NCI-H2081 treated with DMSO at 0.1 percent for 48 hours (cell line): ENCODE data around the gene LAMA3.

Experiments used
- DNase-seq: peaks from one replicate; lab custom pipeline; 2025; lab: John Stamatoyannopoulos, UW

Gene LAMA3

DNA sequence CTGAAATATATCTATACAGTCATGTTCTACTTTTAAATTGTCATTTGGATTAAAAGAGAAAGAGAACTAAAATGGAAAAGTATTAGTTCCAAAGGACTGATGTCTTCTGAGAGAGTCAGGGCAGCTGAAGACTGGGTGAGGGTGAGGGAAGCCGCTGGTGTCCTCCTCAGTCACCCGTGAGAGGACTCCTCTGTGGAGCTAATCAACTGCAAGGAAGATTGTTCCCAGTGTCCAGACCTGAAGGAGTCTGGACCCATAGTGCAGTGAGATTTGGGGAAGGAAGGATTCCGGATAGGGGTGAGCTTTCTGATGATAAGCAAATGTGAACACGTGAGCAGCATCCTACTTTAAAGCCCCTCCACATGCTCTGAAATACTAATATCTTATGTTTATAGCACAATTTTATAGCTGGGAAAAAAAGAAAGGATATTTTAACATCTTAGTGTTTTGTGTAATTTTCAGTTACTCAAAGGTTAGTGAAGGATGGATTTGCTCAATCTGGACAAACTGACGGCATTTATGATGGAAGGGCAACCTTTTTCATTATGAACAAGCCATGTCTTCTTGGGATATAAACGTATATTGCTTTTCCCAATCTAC is 190.8 kb downstream of the LAMA3 start:
- DNase-seq, result no peak

DNA sequence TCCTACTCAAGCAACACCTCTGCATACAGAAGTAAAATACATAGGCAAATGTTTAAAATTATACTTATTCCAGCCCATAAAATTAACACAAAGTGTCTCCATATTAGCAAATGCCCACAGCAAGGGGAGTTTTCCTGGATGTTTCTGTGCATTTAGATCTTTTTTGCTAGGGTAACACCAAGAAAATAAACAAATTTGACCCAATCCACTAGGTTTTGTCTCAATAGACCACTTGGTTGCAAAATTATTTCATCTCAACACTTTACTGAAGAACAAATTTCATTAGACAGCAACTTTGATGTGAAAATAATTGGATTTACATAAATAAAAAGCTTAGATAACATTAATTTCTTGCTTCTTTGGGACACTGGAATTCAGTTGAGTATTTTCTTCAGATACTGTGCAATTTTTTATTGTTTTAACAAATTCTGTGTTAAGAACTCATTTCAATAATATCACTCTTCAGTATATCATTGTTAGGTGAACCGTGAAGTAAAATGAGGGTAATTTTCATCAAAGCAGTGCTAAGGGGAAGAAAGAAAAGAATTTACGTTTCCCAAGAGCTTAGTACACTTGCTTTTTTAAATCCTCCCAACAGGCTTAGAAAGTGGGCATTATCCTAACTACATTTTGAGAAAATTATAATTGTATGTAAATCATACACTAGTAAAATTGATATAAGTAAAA is 191.8 kb downstream of the LAMA3 start:
- no peak for DNase-seq

DNA sequence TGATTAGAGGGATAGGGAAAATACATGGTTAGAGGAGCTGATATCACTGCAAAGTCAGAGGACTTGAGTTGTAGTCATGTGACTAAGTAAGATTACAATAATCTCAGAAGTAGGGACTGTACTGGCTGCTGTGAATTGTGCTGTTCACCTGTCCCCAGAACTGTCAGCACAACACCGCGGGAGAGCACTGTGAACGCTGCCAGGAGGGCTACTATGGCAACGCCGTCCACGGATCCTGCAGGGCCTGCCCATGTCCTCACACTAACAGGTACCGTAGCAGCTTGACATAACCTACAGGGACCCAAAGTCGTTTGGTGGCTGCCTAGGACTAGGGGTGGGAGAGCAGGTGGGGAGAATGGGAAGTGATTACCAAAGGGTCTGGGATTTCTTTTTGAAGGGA is 192.5 kb downstream of the LAMA3 start:
- DNase-seq, result peak; percentile 79

DNA sequence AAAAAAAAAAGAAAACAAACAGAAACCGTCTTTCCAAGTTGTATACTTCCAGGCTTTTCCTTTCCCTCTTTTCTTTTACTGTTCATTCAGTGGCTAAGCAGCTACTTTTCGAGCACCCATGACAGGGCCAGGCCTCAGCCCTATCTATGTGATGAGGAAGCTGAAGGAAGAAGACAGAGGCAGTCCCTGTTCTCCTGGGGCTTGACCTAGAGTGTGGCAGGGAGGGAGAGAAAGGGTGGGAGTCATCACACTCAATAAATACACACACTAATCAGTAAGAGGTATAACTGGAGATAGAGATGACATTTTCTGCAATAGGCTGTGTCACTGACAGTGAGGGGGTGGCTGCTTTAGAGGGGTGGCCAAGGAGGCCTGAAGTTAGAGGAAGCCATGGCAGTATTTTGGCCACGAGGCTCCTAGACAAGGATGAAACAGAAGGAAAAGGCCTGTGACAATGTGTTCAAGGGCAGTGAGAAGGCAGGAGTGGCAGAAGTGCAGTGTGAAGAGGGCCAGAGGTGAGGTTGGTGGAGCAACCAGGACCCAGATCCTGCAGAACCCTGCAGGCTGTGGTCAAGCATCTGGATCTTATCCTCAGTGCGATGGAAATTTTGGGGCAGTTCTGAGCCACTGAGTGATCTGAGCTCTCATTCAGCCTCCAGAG is 193.5 kb downstream of the LAMA3 start:
- no peak for DNase-seq

DNA sequence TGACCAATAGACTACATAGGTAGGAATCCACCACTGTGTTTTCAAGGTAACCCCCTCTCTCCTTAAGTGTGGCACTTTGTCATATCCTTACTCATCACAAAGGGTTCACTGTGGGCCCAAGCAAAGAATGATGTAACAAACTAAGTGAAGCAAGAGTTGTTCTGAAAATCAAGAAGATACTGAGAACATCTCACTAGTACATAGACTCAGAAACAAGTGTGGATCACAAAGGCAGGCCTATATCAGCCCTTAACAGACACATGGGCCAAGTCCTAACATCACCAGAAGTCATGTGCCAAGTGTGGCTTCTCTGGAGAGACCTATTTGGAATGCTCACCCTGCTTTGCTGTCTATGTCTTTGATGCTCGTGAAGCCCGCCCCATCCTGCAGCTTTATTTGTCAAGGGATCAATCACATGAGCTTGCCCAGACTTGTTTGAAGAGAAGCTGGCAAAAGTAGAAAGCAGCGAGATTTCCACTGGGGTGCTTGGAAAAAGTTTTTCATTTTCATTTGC is 194.1 kb downstream of the LAMA3 start:
- DNase-seq, result no peak

DNA sequence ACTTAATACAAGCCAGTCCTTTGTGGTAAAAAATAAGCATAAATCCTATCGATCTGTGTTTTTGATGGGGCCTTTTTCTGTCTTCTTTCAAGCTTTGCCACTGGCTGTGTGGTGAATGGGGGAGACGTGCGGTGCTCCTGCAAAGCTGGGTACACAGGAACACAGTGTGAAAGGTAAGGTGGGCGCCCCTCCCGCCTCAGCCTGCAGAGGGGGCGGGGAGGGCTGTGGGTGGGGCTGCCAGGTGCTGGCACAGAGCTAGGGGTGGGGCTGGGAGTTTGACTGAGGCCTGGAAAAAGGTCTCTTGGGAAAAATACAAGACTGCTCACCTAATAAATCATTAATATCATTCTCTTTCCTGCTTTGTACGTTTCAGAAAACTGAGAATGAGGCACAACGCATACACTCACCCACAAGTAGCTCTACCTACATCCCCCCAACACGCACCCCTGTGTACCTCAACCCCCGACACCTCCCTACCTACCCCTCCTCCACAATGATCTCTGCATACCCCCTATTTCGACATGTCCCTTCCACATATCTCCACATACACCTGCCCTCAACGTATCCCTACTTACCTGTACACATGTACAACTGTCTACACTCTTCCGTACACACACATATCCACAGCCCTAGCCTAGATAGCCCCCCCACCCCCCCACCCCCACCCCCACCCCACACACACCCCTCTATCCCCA is 195.6 kb downstream of the LAMA3 start:
- DNase-seq, result no peak

DNA sequence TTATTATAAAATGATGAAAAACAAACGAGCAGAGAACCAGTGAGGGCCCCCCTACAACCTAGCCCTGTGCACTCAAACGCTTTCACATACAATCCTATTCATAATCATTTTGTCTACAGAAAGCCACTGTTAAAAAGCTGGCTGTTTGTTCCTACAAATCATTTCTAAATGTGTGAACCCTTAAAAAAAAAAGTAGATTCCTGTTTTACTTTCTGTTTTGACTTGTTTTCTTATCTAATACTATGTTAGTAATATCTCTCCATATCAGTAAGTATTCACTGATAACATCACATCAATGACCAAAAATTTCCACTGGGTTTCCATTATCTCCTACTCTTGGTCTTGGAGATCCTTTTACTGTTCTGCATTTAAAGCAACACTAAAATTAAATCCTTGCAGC is 196.5 kb downstream of the LAMA3 start:
- no peak for DNase-seq

DNA sequence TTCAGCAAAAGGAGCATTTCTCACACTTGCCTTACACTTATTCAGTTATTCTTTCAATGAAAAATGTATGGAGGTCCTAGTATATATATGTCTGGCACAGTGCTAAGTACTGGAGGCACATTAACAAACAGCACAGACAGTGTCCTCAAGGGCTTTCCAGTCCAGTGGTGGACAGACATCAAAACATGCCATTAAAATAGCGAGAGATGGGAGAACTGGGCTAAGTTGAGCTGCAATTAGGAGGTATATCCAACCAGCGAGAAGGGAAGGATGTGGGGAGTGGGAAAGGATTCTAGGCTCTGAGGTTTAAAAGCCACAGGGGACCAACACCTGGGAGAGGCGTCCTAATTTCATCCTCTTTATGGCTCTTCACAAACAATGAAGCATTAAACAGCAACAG is 197.8 kb downstream of the LAMA3 start:
- peak; percentile 91 for DNase-seq

DNA sequence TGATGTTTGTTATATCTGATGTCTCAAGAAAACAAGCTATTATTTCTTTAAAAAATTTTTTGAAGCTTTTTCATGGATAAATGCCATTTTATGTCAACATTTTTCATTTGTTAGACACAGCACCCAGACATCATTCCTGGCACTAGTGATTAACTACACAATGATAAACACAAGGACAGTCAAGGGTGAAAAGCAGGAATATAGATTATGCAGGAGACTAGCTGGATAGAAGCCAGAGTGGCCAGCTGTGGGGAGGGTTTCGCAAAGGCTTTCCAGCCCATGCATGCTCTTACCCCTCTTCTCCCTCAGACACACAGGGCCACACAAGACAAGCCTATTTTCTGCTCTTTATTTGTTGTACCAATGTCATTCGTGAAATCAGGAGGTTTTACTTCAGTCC is 198.2 kb downstream of the LAMA3 start:
- peak; percentile 91 for DNase-seq

DNA sequence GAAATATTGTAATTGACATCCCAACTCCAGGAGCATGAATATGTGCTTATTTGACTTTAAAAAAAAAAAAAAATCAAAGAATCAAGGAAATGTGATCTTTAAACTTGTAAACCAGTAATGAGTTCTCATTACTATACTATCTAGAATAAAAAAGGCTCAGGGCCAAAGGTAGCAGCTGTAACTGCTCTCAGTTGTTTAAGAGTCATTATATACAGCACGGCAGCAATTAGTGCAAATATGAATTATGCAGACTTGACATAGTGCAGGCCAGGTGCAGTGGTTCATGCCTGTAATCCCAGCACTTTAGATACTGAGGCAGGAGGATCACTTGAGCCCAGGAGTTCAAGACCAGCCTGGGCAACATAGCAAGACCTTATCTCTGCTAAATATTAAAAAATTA is 199.6 kb downstream of the LAMA3 start:
- DNase-seq, result peak; percentile 75

DNA sequence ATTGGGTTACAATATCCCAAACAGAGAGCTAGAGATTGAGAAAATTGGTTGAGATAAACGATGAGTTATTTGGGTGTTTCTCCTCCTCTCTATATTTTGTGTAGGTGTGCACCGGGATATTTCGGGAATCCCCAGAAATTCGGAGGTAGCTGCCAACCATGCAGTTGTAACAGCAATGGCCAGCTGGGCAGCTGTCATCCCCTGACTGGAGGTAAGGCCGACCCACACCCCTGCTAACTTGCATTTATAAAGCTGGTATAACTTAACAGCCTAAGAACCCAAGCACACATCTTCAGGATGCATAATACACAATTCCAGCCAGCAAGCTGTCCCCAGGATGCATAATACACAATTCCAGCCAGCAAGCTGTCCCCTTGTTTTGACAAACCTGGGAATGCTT is 200.7 kb downstream of the LAMA3 start:
- DNase-seq, result no peak

DNA sequence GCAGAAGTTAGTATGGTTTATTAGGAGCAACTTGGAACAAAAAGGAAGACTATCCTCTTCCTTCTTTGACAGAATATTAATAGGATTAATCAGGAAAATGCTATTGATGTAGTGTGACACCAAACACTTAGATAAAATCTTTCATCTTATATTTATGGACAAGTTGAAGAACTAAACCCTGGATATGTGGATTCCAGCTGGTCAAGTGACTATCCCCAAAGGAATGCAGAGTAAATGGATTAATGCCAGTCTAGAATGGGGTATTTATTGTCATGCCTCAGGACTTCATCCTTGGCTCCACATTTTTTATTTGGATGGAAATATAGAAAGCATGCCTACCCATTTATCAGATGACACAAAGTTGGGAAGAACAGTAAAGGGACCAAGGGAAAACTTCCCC is 201.3 kb downstream of the LAMA3 start:
- no peak for DNase-seq

DNA sequence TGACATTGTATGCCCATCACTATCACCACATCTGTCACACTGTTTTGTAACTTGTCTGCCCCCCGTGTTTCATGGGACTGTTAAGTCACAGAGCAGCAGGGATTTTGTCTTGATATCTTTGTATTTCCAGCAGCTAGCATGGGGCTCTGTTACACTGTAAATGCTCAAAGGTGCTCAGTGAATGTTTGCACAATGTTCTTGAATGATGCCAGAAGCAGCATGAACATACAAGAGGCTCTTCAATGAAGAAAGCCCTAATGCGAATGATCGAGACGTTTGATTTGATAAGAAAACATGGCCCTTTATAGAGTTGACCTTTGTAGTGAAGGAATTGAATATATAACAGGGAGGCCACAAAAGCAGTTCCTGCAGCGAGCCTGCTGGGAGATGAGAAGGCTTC is 204.4 kb downstream of the LAMA3 start:
- no peak for DNase-seq

DNA sequence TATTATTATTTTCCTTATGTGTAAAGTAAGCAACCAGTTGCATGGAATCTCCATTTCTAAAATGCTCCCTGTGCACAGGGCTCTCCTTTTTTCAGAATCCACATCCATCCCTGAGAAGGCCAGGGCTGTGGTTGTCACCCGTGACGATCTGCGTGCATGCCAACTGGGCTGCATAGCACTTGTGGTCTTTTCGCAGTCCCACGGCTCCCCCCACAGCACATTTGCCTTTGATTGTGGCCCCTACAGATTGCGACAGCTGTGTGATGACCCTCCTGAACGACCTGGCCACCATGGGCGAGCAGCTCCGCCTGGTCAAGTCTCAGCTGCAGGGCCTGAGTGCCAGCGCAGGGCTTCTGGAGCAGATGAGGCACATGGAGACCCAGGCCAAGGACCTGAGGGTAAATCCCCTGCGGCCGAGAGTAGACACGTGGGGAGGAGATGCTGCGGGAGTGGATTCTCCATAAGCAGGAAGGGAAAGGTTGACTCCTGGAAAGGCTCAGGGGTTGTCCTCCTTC is 205.5 kb downstream of the LAMA3 start:
- DNase-seq, result no peak

DNA sequence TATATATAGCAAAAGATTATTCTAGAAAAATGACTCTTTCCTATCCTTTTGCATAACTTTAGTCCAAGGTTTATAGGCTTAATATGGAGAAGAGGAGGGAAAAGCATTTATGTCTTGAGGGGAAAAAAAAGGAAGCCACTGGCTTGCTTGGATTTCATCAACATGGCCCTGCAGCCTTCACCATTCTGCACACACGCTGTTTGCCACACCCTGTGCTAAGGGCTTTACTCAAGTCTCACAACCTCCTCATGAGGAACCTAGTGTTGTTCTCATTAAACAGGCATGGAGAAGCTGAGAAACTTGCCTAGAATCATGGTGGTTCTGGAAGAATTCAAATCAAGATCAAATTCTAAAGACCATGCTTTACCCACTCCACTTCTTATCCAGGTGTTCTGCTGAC is 208.0 kb downstream of the LAMA3 start:
- DNase-seq, result no peak

DNA sequence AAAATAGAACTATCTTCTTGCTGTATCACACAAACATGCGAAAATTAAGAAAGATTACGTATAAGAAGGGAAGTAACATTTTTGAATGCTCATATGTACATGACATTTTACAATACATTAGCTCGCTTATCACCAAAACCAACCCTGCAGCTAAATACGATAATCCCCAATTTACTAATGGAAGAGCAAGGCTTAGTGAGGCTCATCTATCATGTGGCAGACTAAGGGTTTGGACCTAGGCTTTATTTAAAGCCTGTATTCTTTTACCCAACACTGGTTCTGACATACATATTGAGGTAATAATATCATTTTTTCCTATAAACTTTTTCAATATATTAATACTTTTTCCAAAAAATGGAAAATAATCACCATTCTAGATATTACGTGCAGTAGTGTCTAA is 208.5 kb downstream of the LAMA3 start:
- no peak for DNase-seq

DNA sequence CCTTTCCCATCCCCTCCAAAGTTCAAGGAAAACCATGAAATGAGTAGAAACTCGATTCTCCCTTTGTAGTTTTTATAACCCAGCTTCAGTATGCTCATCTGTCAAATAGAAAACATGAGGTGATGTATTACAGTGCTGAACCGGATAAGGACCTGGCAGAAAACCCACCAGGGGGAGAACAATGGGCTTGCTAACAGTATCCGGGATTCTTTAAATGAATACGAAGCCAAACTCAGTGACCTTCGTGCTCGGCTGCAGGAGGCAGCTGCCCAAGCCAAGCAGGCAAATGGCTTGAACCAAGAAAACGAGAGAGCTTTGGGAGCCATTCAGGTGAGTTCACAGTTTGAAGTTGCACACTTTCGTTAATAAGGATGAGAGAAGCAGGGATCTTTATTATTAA is 211.7 kb downstream of the LAMA3 start:
- no peak for DNase-seq

DNA sequence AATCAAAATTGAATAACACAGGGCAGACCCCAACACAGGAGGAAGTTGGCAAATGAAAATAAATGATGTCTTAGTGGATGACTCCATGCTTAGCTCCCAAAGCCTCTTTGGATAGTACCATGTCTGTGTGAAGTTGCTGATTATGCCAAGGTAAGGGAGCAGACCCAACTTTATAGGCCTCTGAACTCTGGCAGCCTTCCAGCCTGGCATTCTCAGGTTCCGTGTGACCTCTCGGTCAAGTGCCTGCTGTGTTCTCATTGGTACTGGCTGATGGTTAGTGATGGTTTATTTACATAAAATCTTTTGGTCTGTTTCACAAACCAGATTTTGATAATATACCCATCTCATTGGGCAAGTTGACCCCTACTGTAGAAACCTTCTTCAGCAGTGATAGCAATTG is 213.1 kb downstream of the LAMA3 start:
- DNase-seq, result no peak

DNA sequence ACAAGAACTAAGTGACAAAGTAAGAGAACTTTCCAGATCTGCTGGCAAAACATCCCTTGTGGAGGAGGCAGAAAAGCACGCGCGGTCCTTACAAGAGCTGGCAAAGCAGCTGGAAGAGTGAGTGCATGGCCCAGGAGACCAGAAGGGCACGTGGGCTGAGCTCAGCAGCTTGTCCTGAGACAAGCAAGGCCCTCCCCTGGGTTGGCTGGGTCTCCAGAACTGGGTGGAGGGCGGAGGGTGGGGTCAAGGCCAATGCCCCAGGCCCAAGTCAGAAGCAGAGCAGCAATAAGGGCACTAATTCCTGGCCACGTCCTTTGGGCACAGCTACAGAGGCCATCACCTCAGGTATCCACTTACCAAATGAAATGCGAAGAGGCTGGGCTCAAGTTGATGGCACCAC is 214.7 kb downstream of the LAMA3 start:
- no peak for DNase-seq

DNA sequence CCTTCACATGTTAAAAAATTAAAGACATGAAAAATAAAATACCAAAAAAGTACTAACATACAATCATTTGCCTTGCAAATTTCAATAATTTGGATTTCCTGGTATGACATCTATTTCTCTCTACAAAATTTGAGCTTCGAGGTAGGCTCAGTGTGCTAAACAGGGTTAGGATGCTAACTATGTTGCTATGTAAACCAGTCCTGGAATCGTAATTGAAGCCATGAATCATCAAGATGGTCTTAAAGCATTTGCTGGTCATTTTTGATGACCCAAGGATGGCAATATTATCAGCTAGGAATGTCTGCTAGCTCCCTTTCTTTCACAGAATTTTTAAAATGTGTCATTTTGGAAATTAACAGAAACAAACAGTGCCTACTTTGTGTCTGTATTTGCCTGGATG is 217.4 kb downstream of the LAMA3 start:
- no peak for DNase-seq

DNA sequence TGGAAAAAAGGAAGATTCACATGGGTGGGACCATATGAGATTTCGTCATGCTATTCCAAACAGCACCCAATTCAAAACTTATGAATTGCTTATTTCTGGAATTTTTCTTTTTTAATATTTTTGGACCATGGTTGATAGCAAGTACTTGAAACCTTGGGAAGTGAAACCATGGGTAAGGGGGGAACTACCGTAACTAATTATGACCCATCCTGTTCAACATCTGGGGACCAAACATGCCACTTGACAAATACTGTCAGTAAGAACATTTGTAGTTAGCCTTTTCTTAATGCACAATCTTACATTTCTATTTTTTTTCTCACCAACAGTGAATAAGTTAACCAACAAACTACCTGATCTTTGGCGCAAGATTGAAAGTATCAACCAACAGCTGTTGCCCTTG is 219.6 kb downstream of the LAMA3 start:
- no peak for DNase-seq

DNA sequence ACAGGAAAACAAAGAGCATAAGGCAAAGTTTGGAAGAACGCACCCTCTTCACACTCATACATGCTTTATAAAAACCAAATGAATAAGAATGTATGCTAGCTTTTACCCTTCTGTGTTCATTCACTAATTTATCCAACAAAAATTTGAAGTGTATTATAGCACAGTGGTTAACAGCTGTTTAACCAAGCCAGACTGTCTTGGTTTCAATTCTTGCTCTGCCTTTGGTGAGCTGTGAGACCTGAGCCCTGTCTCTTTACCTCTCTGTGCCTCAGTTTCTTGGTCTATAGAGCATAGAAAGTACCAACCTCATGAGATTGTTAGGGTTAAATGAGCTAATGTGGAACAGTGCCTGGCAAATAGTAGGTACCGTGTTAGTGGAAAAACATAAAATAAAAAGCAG is 220.8 kb downstream of the LAMA3 start:
- DNase-seq, result no peak

DNA sequence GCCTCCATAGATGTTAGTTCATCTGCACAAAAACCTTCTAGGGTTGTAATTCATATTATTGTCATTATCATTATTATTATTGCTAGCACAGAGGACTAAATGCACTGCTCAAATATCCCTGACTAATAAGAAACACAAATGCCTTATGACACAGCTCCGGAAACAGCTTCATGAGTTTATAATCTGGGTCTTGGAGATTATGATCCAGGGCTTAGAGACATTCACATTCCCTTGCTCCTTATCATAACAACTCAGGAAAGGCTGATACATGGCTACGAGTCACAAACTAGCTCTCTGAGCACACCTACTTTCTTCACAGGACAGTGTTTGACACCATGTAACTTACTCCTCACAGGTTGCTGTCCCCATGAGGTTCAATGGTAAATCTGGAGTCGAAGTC is 223.1 kb downstream of the LAMA3 start:
- no peak for DNase-seq
